ENCODE measurements around the gene KDELR3. TPM values are rescaled to one million over a fixed set of nuclear protein-coding genes. Genes with fewer than 3 reads are reported as not detected.

KDELR3 gene
- total RNA-seq, 3 donors from 2014 or later = 4.2 to 14.4 (median 11.3) TPM

DNA sequence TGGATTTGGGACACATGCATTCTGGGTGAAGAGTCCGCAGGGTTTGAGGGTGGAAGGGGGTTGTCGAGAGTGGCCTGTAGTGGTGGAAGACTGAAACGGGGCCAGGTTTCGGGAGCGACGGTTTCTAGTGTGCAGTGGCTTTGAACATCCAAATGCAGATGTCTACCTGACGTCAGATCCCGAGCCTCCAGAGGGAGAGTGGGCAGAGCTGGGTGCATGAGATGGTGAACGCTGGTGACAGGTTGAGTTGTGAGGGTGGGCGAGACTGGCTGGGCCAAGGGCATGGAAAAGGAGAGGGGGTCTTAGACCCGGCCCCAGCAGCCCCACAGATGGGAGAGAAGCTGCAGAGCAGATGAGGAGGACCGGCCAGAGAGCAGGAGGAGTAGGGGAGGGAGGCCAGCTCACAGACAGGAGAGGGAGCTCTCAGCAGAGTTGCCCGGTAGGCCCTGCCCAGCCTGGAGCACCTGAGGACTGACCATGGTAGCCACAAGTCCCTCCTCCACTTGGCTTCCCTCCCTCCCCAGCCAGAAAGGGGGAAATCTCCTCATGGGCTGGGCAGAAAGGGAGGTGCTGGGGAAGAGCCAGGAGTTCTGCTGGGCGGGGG, 27.0 kb upstream of the KDELR3 start:
- TF ChIP-seq, protein P1, sequence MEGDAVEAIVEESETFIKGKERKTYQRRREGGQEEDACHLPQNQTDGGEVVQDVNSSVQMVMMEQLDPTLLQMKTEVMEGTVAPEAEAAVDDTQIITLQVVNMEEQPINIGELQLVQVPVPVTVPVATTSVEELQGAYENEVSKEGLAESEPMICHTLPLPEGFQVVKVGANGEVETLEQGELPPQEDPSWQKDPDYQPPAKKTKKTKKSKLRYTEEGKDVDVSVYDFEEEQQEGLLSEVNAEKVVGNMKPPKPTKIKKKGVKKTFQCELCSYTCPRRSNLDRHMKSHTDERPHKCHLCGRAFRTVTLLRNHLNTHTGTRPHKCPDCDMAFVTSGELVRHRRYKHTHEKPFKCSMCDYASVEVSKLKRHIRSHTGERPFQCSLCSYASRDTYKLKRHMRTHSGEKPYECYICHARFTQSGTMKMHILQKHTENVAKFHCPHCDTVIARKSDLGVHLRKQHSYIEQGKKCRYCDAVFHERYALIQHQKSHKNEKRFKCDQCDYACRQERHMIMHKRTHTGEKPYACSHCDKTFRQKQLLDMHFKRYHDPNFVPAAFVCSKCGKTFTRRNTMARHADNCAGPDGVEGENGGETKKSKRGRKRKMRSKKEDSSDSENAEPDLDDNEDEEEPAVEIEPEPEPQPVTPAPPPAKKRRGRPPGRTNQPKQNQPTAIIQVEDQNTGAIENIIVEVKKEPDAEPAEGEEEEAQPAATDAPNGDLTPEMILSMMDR (IDR thresholded peaks at IDR 0.05) = no peak
- H3K4me3 ChIP-seq = no peak overlapping the region
- no peaks in the 10 kb centered on the region for H3K9me3 ChIP-seq
- H3K36me3 ChIP-seq (ENCODE audit: low read depth) = no peaks in the 10 kb centered on the region
- intact Hi-C loops (cut with DNase I, micrococcal nuclease) = no loop called here
- DNase-seq = no peak
- no peak for ATAC-seq
- no peaks in the 10 kb centered on the region for H3K4me1 ChIP-seq (ENCODE audit: low read depth)

DNA sequence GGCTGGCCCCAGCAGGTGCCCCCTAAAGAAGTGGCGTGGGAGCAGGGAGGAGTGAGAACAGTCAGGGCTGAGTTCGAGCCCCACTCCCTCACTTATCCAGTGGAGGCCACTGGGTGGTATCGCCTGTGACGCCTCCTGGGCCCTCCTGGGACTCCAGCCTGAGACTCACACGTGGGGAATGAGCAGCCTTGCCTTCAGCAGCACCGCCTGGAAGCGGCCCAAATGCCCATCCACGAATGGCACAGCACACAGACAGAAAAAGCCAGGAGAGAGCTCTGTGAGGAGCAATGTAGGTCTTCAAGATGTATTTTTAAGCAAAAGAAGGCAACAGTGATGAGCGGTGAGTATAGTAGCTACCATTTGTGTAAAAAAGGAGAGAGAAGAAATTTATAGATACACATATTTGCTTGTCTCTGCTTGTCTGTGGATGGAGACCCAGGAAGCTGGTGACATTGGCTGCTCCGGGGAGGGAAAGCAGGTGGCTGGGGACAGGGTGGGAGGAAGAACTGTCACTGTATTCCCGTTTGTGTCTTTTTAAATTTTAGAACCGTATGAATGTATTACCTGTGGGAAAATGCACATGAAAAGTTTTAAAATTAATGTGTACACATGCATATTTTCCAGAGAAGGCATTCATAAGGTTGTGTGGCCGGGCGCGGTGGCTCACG, 26.1 kb upstream of the KDELR3 start:
- no peaks in the 10 kb centered on the region for H3K9me3 ChIP-seq
- no peak for ATAC-seq
- intact Hi-C loops (cut with DNase I, micrococcal nuclease) = no loop called here
- no peaks in the 10 kb centered on the region for H3K4me1 ChIP-seq (ENCODE audit: low read depth)
- no peak for DNase-seq
- no peak overlapping the region for H3K4me3 ChIP-seq
- H3K36me3 ChIP-seq (ENCODE audit: low read depth) = no peaks in the 10 kb centered on the region
- TF ChIP-seq, protein P1 (IDR thresholded peaks at IDR 0.05) = no peak

DNA sequence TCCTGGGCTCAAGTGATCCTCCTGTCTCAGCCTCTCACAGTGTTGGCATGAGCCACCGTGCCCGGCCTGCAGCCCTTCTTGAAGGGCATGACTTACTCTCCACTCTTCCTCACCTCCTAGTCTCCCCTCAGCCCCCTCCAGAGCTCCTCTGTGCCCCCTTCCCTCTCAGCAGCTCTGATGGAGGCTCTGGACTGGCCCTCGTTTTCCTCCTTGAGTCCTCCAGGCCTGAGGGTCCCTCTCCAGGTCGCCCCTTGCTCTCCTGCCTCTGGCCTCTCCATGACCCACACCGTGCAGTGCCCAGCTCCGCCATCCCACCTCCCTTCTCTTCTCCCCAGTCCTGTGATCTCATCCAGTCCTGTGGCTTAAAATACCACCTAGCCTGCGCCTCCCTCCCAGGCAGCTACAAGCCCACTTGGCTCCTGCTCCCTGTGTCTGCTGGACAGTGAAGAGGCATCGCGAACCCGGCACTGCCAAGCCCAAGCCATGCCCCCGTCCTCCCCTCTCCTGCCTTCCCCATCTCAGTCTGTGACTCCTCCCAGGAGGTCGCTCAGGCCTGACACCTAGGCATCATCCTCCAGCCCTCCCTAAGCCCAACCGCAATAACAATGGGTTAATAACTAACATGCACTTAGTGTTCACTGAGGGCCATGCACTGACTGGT, 24.8 kb upstream of the KDELR3 start:
- Histone ChIP-seq H3K4me3 (no peak overlapping the region), H3K4me1 (ENCODE audit: low read depth) (no peaks in the 10 kb centered on the region), H3K36me3 (ENCODE audit: low read depth) (no peaks in the 10 kb centered on the region), H3K9me3 (no peaks in the 10 kb centered on the region)
- intact Hi-C loops (cut with DNase I, micrococcal nuclease) = no loop called here
- DNase-seq (no peak), ATAC-seq (no peak)
- TF ChIP-seq, protein P1 (IDR thresholded peaks at IDR 0.05) = no peak

DNA sequence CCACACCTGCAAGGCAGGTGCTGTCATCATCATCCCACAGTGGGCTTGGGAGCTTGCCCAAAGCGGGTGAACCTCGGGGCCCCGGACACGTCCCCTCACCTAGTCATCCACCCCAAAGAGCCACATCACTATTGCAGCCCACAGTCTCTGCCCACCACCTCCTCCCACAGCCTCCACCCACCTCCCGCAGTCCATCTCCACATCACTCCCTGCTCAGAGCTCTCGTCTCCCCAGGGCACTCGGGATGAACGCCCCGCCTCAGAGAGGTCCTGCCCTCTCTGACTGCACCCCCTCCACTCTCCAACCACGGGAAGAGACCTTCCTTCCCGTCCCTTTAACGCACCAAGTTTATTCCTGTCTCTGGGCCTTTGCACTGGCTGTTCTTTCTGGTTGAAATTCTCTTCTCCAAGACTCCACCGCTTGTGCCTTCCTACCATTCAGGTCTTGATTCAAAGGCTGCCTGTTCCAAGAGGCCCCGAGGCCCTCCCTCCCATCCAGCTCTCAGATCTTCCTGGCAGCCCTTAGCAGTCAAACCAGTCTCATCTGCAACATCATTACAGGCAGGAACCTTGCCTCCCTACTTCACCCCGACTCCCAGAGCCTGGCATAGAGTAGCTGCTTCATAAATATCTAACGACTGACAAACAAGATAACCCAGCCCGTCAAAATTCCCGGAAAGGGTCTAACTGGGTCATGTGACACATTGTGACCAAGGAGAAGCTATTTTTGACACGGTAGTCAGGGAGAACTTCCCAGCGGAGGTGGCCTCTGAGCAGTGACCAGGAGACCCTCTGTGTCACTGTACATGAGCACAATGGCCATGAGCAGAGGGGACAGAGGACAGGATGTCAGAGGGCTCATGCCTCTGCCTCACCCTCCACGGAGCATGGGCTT, 24.0 kb upstream of the KDELR3 start:
- intact Hi-C loops (cut with DNase I, micrococcal nuclease) = no loop called here
- Histone ChIP-seq H3K4me3 (no peak overlapping the region), H3K9me3 (no peaks in the 10 kb centered on the region), H3K36me3 (ENCODE audit: low read depth) (no peaks in the 10 kb centered on the region), H3K4me1 (ENCODE audit: low read depth) (no peaks in the 10 kb centered on the region)
- DNase-seq (no peak), ATAC-seq (no peak)
- TF ChIP-seq, protein P1 (IDR thresholded peaks at IDR 0.05) = no peak

DNA sequence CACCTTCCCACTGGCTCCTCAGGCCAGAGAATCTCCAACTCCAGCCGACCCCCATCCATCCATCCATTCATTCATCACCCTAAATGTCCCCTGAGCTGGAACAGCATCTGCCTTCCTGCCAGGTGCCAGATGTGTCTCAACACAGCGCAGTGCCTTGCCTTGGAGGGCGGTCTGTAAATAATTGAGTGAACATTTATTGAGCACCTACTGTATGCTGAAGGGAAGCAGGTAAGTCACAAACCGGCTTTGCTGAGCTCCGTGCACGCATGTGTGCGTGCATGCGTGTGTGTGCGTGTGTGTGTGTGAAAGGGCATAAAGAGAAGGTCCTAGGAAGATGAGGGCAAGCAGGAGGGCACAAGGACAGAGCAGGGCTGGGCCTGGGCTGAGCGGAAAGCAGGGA, 23.1 kb upstream of the KDELR3 start:
- intact Hi-C loops (cut with DNase I, micrococcal nuclease) = no loop called here
- H3K9me3 ChIP-seq = no peaks in the 10 kb centered on the region
- H3K4me3 ChIP-seq = no peak overlapping the region
- TF ChIP-seq, protein P1 (IDR thresholded peaks at IDR 0.05) = no peak
- H3K36me3 ChIP-seq (ENCODE audit: low read depth) = no peaks in the 10 kb centered on the region
- DNase-seq = no peak
- H3K4me1 ChIP-seq (ENCODE audit: low read depth) = no peaks in the 10 kb centered on the region
- no peak for ATAC-seq

Measured in mucosa of descending colon (tissue), 3 donors.